ENCODE data around the gene CTF1.
"Not testable (repeated sequence)": the region's sequence is repeated elsewhere in the genome, so short reads cannot be mapped to it uniquely, and the experiment has no call there.

CTF1 gene

DNA sequence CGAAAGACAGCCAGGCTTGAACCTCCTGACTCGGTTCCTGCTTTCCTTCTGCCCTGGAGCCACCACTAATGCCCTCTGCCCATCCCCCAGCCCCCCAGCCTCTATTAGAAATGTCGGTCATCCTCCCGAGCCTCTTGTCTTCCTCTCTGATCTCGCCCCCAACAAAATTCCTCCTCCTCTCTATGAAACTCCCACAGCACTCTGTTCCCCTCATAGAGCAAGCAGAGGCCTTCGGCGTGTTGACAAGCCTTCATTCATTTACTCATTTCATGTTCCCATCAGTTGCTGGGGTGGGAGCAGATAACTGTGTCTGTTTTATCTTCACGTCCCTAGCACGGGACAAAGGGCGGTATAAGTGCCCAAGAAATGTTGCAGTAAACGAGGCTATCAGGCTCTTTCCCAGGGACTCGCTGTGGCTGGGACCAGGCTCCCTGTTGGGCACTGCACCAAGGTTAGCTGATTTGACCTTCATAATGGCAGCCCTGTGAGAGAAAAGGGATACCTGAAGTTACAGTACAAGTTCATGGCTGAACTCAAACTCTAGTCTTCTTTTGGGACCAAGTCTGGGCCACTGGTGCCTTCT lies 34.7 kb downstream of the CTF1 start:
- no peak for FAIRE-seq

- FAIRE-seq: no peak
These were observed 38.6 kb downstream of the CTF1 start for GRCh38 chr16:30934827-30935557.

GRCh38 chr16:30937692-30938091 lies 41.3 kb downstream of the CTF1 start:
- FAIRE-seq: no peak

DNA sequence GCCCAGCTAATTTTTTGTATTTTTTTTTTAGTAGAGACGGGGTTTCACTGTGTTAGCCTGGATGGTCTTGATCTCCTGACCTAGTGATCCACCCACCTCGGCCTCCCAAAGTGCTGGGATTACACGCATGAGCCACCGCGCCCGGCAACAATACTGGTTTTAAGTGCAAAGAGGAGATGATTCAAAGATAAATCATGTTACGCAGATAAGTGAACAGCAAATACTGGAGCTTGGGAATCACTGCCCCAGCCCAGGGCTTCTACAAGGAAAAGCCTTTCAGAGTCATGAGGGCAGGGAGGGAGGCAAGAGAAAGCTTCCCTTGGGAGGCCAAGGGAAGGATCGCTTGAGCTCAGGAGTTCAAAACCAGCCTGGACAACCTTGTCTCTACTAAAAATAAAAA lies 43.2 kb downstream of the CTF1 start:
- not testable (repeated sequence) for FAIRE-seq

DNA sequence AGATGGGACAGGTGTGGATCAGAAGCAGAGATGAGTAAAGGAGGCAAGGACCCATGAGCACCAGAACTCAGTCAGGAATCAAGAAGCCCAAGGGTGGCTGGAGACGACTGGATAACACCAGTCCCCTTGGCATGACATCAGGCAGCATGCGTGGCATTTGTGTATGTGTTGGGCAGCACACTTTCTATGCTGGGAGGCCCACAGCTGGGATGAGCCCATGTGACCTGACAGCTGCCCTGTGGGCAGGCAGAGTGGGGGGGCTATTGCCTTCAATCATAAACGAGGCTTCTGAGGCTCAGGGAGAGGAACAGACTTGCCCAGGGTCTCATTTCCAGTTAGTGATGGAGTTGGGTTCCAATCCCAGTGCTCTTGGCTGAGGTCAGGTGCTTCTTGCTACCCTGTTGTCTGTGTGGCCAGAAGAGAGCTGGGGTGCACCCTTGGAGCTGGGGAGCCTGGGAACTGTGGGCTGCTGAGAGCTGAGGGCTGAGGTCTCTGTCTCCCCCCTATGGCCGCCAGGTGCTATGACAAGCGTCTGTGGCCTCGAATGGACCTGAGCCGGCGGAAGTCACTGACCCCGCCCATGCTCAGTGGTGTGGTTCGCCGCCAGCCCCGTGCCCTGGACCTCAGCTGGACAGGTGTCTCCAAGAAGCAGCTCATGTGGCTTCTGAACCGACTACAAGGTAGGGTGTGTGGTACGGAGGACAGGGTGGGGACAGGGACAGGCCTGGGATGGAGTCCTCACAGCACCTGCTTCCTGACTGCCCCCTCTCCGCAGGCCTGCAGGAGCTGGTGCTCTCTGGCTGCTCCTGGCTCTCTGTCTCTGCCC lies 45.4 kb downstream of the CTF1 start:
- FAIRE-seq: no peak

DNA sequence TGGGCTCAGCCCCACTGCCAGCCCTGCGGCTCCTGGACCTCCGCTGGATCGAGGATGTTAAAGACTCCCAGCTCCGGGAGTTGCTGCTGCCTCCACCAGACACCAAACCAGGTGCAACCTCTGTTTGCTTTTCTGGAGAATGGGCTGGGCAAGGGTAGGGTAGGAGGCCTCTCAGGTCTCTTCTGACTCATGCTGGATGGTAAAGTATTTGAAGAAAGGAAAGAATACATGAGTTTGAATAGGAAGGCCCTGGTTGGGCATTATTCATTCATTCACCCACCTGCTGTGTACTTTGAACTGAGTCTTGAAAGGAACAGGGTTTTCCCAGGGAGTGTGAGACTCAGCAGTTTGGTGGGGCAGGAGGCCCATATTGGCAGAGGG lies 46.0 kb downstream of the CTF1 start:
- no peak for FAIRE-seq

DNA sequence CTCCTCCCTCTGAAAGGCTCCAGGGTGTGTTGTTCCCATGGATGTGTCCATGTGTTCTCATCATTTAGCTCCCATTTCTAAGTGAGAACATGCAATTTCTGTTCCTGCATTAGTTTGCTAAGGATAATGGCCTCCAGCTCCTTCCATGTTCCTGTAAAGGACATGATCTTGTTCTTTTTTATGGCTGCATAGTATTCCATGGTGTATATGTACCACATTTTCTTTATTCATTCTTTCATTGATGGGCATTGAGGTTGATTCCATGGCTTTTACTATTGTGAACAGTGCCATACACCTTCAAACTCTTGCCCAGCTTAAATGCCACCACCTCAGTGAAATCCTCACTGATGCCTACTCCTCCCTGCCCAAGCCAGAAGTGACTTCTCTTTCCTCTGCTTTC lies 47.9 kb downstream of the CTF1 start:
- FAIRE-seq: no peak

DNA sequence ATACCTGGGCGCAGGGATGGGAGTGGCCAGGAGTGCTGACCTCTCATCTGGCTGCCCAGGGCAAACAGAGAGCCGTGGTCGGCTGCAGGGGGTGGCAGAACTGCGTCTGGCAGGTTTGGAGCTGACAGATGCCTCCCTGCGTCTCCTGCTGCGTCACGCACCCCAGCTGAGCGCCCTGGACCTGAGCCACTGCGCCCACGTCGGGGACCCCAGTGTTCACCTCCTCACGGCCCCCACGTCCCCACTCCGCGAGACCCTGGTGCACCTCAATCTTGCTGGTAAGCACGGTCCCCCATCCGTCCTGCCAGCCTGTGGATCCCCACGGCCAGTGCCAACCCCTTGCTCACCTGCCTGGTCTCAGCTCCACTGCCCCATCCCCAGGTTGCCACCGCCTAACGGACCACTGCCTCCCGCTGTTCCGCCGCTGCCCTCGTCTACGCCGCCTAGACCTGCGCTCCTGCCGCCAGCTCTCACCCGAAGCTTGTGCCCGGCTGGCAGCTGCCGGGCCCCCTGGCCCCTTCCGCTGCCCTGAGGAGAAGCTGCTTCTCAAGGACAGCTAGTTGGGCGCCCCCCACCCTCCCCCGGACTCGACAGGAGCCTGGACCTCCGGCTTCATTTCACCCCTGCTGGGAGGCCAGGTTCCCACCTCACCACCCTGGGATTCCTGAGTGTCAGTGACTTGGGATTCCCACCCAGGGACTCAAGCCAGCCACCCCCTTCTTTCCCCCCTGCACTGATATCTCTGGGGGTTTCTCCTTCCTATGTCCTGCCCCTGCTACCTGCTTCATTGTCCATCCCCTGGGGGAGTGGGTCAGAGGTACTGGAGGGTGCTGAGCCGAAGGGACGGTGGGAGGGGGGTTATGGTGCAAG lies 50.5 kb downstream of the CTF1 start:
- FAIRE-seq: no peak

GRCh38 chr16:30947541-30947858 lies 51.1 kb downstream of the CTF1 start:
- FAIRE-seq: no peak

GRCh38 chr16:30947859-30948666 lies 51.6 kb downstream of the CTF1 start:
- peak; percentile 97 for FAIRE-seq

GRCh38 chr16:30948667-30949649 lies 52.5 kb downstream of the CTF1 start, which contains the start of gene ORAI3:
TSS of gene ORAI3 (plus strand) at chr16:30949068. CDS start at chr16:30949290, 222 bp downstream.
- no peak for FAIRE-seq

- no peak for FAIRE-seq
These were observed 53.5 kb downstream of the CTF1 start for GRCh38 chr16:30949650-30950515.

DNA sequence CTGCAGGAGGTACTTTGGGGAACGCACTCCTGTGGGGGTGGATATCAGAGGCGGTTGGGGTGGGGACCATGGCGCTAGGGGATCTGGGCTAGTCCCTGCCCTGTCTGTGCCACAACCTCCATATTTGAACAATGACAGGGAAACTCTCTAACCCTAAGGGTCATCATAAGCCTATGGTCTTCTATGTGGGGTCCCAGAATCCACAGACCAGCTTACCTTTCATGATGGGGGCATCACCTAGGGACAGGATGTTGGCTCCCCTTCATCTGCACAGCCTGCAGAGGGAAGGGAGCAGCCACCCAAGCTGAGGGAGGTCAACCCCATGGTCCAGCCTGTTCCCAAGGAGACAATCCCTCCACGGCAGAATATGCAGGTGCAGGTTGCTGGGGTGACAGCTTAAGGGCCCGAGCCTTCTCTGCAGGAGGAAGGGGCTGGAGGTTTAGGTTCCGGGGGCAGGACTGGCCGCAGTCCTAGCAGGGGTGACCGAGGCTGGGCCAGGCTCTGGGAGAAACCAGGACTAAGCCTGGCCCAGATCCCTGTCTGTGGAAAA lies 54.2 kb downstream of the CTF1 start:
- no peak for FAIRE-seq

DNA sequence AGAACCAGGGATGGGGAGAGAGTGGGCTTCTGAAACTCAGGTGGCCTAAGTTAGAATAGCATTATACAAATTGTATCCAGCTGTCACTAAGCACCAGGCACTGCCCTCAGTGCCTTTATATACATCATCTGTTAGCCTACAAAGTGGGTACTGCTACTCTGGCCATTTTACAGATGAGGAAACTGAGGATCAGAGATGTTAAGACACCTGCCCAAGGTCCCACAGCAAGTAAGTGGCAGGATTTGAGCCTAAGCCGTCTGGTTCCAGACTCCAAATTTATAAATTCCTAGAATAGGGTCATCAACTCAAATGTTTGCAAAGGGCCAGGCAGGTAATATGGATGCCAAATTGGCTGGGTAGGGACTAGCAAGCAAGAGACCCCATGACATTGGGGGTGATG lies 54.8 kb downstream of the CTF1 start:
- no peak for FAIRE-seq

DNA sequence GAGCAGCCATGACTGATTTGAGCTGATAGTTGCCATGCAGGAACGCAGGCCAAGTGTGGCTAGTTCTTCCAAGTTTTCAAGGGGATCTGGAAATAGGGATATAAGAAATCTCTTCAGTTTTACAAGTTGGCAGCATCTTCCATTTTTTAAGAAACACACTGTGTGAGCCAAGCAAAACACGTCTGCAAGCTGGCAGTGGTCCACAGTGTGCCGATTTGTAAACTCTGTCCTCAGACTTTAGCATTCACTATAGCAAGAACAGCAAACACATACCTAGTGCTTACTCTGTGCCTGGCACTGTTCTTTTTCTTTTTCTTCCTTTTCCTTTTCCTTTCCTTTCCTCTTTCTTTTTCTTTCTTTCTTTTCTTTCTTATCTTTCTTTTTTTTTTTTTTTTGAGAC lies 55.3 kb downstream of the CTF1 start:
- no peak for FAIRE-seq

DNA sequence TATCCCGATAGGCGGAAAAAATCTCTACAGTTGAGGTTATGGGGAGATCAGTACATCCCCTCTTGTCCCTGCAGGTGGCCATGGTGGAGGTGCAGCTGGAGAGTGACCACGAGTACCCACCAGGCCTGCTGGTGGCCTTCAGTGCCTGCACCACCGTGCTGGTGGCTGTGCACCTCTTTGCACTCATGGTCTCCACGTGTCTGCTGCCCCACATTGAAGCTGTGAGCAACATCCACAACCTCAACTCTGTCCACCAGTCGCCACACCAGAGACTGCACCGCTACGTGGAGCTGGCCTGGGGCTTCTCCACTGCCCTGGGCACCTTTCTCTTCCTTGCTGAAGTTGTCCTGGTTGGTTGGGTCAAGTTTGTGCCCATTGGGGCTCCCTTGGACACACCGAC lies 56.7 kb downstream of the CTF1 start:
- FAIRE-seq: no peak
